Fibroblast of peridontal ligament (primary cell): ENCODE data around the gene RAB40A.

Experiments
- DNase-seq: peaks from one replicate; pipeline ENCODE4 v3.0.0-alpha.2; 2010; ENCODE audit errors: extremely low read depth

RAB40A gene, protein sequence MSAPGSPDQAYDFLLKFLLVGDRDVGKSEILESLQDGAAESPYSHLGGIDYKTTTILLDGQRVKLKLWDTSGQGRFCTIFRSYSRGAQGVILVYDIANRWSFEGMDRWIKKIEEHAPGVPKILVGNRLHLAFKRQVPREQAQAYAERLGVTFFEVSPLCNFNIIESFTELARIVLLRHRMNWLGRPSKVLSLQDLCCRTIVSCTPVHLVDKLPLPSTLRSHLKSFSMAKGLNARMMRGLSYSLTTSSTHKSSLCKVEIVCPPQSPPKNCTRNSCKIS

DNA sequence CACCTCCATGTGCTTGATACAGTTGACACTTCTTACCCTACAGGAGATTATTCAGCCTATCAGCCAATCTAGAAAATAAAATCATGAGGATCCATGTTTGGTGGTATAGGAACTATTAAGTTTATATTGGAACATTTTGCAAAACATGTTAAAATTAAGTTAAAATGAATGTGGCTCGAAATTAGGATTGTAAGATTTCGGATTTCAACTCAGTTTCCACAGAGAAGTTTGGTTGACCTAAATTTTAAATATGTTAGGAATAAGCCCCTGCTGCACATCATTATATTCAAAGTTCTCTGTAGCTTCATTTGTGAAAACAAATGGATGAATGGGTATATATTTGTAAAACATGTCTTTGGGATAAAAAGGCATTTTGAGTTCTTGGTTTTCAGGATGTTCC, at the start of gene RAB40A:
TSS of gene RAB40A (minus strand) at position 101 of the 400 bp plus-strand sequence. CDS start 18,733 bp downstream, outside the sequence.
- DNase-seq = no peak

GRCh38 chrX:103565752-103566151, 46.5 kb upstream of the RAB40A start:
- peak; percentile 61 for DNase-seq

GRCh38 chrX:103565197-103565596, 45.9 kb upstream of the RAB40A start:
- no peak for DNase-seq

DNA sequence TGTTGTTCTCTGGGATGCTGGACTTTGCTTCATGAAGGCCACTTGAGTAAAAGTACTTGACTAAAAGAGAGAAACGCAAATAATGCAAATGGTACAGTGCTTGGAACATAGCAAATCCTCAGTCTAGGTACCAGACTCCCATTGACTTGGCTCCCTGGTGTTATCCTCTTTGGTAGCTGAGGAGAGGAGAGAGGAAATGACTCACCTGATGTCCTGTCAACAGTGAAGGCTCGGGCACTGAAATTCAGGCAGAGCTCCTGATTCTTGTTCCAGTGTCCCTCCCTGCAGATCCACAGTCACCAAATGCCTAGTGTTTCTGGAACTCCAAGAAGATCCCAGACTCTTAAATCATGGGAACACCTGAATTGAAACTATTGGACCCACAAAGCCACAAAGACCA, 43.5 kb upstream of the RAB40A start:
- DNase-seq = no peak

DNA sequence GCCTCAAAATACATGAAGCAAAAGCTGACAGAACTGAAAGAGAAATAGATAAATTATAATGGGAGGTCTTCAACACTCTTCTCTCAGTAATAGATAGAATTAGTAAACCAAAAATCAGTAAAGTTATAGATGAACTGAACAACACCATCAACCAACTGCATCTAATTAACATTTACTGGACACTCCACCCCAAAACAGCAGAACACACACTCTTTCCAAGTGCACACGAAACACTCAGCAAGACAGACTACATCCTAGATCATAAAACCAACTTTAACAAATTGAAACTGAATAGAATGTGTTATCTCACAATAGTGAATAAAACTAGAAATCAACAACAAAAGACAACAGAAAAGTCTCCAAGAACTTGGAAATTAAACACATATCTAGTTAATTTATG, 41.0 kb upstream of the RAB40A start:
- DNase-seq = no peak

GRCh38 chrX:103556963-103557612, 37.8 kb upstream of the RAB40A start:
- DNase-seq = no peak

- peak; percentile 57 for DNase-seq
Observed at GRCh38 chrX:103554687-103555424, 35.6 kb upstream of the RAB40A start.

DNA sequence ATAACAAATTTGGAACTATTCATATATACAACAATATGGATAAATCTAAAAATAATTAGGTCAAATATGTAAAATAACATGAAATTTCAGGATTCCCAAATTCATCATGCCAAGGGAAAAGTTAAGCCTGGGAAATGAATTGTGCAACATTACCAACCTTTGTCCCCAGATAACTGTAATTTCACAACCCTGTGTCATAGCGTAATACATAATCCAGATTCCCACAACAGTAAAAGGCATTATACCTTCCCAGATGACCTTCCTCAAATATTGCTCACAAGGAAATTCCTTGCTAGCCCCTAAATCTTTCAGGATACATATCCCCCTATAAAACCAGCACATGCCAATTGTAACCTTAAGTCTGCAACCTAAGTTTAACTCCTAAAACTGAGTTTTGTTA, 32.9 kb upstream of the RAB40A start:
- no peak for DNase-seq

GRCh38 chrX:103550415-103551051, 31.2 kb upstream of the RAB40A start:
- no peak for DNase-seq

DNA sequence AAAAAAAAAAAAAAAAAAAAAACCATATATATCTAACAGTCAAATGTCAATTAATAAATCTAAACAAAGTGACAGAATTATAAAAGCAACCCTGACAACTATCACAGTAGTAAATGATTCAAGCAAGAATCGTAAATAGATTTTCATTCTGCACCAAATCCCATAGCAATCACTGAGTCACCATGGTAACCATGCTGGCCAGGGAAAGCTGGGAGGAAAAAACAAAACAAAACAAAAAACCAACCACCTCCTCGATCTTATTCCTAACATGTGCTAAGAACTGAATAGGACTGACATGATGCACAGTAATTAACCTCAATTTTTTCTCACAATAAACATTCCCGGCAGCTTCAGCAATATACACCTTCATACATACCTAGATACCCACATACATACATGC, 30.6 kb upstream of the RAB40A start:
- DNase-seq = peak; percentile 35

GRCh38 chrX:103540145-103540544, 20.9 kb upstream of the RAB40A start:
- DNase-seq = peak; percentile 45

DNA sequence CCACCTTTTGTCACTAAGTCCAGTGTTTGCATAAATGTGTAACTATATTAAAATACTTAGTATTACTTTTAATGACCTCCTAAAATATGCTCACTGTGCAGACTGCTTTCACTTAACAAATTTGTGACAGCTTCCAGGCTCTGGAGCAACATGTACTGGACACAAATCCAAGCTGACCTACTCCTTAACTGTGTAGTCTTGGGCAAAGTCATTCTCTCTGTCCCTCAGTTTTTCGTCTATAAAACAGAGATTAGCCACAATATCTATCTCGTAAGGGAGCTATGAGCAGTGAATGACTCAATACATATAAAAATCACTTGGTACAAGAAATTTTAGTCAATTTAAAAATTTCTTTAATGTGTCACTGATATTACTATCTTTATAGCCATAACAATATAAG, 20.4 kb upstream of the RAB40A start:
- no peak for DNase-seq

DNA sequence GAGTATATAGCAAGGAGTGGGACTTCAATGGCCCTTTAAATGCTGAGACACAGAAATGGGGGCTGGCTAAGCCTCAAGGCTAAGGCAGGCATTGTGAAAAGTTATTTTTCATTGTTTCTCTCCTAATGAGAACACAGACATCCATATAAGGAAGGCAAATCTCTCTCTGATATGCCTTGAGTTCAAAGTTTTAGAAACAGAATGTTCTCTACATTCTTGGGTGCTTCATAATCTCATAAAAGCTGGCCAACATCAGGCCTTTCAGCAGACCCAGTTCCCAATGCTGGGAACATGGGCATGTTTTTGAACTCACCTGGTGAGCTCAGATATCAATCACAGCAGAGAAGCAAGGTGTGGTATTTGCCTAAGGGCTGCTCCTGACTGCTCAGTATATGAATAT, 19.4 kb upstream of the RAB40A start:
- DNase-seq = no peak

DNA sequence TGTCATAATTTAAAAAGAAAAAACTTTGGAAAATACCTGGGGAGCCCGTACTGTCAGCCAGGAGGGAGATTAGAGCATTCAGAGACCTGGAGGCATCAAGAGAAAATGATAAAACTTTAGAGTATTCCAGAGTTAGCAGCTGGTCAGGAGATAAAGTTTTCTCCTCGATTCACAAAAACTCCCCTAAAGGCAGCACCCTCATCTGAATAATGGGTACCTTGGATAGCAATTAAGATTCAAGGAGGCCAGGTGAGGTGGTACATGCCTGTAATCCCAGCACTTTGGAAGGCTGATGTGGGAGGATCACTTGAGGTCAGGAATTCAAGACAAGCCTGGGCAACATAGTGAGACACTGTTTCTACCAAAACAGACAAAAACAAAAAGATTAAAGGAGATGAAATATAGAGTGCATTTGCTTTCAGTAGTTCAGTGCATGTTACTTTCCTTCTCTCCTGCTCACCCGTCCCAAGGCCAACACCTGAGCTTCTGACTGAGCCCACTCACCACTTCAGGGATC, 18.6 kb upstream of the RAB40A start:
- no peak for DNase-seq

DNA sequence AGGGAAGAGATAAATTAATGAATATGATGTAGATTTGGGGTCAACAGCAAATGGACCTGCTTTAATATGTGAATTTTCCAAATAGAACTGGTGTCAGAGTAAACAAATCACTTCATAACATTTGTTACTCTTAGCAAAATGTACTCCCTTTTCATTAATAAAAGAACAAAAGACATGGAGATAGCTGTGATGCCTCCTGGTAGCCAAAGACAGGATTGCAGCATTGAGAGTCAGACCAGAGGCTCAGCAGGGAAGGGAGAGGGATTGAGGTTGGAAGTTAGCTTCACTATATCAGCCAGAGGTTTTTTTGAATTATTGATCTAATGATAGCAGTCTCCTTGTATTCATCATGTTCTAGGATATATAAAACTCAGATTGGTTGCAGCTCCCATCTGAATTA, 17.4 kb upstream of the RAB40A start:
- no peak for DNase-seq

- DNase-seq = no peak
Observed at GRCh38 chrX:103536071-103536470, 16.8 kb upstream of the RAB40A start.

DNA sequence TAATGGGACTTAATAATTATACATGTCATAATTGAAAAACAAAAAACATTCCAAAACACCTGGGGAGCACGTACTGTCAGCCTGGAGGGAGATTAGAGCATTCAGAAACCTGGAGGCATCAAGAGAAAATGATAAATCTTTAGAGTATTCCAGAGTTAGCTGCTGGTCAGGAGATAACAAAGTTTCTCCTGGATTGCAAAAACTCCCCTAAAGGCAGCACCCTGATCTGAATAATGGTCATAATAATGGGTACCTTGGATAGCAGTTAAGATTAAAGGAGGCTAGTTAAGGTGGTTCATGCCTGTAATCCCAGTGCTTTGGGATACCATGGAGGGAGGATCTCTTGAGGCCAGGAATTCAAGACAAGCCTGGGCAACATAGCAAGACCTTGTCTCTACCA, 15.9 kb upstream of the RAB40A start:
- DNase-seq = no peak

DNA sequence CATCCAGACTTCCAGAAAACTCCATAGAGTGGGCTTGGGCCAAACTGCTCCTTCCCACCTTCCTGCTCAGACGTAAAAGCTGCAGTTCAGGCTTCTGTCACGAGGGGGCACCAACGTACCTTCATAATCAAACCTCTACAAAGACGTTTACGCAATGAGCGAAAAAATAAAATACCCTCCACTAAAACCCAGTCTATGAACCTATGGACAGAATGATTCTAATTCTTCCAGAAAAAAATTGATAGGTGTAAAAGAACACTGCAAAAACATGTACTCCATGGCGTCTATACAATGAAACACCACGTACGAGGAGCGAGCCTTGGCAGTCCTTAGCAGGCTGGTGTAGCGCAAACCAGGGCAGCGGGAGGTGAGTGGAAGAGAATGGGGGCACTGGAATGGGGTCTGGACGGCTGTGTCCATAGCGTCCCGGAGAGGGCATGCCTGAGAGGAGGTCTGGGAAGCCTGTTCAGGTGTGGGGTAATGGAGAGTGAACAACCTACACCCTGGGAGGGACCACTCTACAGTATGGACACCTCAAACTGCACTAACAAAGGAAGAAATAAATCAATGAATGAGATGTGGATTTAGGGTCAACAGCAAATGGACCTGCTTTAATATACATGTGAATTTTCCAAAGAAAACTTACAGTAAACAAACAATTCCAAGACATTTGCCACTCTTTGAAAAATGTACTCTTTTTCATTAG, 14.4 kb upstream of the RAB40A start:
- DNase-seq = peak; percentile 80

- DNase-seq = peak; percentile 90
Observed at GRCh38 chrX:103531002-103531401, 11.7 kb upstream of the RAB40A start.

GRCh38 chrX:103530545-103530944, 11.3 kb upstream of the RAB40A start:
- DNase-seq = no peak

GRCh38 chrX:103529550-103529949, 10.3 kb upstream of the RAB40A start:
- no peak for DNase-seq

DNA sequence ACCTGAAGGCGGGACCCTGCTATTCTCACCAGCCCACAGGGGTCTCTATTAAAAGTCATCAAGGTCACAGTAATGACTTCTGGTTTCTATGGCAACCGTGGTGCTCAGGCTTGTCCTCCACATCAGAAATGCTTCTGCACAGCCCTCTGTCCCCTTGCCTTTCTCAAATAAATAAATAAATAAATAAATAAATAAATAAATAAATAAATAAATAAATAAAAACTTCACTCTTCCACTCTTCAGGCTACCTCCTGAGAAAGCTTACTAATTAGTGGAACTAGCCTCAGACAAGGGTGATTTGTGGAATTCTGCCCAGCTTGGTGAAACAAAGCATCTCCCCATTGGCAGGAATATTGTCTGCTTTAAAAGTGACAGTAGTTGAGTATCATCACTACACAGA, 5.5 kb upstream of the RAB40A start:
- DNase-seq = no peak
